CMK (cell line): ENCODE results near the gene ACSM2B.
"Not testable (repeated sequence)": the region's sequence is repeated elsewhere in the genome, so short reads cannot be mapped to it uniquely, and the experiment has no call there.

Source experiments
- DNase-seq: peaks from one replicate; pipeline ENCODE4 v3.0.0-alpha.2; 2010; ENCODE audit warnings: low read depth

ACSM2B gene

DNA sequence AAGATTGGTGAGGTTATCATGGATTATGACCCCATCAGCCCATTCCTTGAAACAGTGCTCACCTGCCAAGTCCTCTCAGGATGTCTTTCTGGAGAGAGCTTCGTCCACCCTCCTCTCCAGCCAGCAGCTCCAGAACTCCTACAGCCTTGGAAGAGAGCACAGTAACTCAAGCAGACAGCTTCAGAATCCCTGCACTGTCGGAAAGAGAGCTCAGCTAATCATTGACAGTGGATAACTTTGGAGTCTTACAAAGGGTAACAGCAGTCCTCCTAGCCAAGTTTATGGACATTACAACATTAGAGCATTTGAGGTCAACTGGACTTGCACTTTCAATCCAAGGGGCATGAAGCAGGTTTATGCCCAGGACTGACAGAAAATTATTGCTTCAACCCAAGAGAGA, at the start of gene ACSM2B:
TSS of gene ACSM2B (minus strand) at position 223 of the 400 bp plus-strand sequence. CDS start 11,522 bp downstream, outside the sequence.
- DNase-seq = not testable (repeated sequence)

- no peak for DNase-seq
Measured at GRCh38 chr16:20624882-20625807, 49.0 kb upstream of the ACSM2B start.

DNA sequence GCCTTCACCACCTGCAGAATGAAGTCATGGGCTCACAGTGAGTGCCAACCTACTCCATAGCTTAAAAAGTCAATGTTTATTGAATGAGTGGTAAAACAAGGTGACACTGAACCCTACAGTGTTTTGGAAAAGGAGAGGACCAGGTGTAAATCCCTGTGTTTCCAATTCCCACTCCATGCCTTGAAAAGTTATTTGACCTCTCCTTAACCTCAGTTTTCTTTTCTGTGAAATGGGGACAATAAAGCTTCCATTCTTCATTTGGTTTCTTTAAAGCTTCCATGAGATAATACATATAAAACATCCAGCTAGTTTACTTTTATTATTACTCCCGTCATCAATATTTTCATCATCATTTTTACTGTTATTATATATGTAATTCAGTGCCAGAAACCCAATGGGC, 48.0 kb upstream of the ACSM2B start:
- DNase-seq = no peak

GRCh38 chr16:20622498-20622870, 46.3 kb upstream of the ACSM2B start:
- DNase-seq = no peak

- DNase-seq = no peak
Measured at GRCh38 chr16:20621406-20621805, 45.2 kb upstream of the ACSM2B start.

GRCh38 chr16:20620770-20621169, 44.6 kb upstream of the ACSM2B start:
- DNase-seq = no peak

- no peak for DNase-seq
Measured at GRCh38 chr16:20620003-20620402, 43.8 kb upstream of the ACSM2B start.

DNA sequence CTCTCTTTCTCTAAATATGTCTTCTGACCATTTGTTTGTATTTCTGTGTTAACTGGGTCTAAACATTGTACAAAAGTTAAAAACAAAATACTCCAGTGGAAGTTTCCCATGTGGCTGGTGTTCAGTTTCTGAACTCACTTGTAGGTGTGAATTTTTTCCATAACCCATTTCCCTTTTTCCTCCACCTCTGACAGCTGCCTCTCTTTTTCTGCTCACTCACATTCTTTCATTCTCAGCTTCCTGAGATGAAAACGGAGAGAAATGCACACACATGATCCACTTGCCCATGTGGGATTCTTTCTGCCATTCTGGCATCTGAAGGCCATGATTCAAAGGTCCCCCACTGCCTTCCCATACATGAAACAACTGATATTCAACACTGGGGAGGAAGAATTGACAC, 41.1 kb upstream of the ACSM2B start:
- no peak for DNase-seq

GRCh38 chr16:20614186-20615141, 38.3 kb upstream of the ACSM2B start:
- no peak for DNase-seq

GRCh38 chr16:20613481-20614185, 37.5 kb upstream of the ACSM2B start:
- DNase-seq = no peak

- no peak for DNase-seq
Measured at GRCh38 chr16:20612551-20613480, 36.6 kb upstream of the ACSM2B start.

DNA sequence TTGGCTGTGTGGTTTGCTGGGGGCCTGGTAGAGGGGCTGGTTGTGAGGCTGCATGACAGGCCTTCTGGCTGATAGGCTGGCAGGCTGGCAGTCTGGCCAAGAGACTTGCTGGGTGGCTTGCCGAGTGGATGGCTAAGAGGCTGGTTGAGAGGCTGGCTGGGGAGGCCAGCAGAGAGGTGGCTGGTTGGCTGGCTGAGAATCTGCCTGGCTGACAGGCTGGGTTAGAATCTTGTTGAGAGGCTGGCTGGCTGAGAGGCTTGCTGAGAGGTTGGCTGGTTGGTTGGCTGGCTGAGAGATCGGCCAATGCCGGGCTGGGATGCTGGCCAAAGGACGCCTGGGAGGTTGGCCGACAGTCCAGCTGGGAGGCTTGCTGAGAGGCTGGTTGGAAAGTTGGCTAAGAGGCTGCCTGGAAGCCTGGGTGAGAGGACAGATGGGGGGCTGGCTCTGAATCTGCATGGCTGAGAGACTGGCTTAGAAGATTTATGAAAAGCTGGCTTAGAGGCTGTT, 35.9 kb upstream of the ACSM2B start:
- DNase-seq = no peak

DNA sequence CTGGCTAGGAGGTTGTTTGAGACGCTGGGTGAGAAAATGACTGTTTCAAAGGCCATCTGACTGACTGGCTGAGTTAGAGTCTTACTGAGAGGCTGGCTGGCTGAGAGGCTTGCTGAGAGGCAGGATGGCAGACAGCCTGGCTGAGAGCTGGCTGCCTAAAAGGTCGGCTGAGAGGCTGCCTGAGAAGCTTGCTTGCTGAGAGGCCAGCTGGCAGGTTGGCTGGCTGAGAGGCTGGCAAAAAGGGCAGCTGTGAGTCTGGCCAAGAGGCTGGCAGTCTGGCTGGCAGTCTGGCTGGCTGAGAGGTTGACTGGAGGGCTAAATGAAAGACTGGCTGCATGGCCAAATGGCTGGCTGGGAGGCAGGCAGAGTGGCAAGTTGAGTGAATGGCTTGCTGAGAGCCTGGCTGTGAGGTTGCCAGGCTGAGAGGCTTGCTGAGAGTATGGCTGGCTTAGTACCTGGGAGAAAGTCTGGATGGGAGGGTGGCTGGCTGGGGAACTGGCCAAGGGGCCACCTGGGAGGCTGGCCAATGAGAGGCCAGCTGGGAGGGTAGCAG, 35.3 kb upstream of the ACSM2B start:
- no peak for DNase-seq

DNA sequence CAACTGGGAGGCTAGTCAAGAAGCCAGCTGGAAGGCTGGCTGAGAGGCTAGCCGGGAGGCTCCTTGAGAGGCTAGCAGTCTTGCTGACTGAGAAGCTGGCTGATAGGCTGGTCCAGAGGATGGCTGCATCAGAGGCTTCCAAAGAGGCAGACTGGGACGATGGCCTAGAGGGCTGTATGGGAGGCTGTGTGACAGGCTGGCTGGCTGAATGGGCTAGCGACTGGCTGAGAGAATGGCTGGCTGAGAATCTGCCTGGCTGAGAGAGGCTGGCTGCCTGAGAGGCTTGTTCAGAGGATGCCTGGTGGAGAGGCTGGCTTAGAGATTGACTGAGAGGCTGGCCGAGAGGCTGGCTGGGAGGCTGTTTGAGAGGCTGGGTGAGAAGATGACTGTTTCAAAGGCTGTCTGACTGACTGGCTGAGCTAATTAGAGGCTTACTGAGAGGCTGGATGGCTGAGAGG, 34.8 kb upstream of the ACSM2B start:
- DNase-seq = no peak

GRCh38 chr16:20610211-20610891, 34.2 kb upstream of the ACSM2B start:
- no peak for DNase-seq

DNA sequence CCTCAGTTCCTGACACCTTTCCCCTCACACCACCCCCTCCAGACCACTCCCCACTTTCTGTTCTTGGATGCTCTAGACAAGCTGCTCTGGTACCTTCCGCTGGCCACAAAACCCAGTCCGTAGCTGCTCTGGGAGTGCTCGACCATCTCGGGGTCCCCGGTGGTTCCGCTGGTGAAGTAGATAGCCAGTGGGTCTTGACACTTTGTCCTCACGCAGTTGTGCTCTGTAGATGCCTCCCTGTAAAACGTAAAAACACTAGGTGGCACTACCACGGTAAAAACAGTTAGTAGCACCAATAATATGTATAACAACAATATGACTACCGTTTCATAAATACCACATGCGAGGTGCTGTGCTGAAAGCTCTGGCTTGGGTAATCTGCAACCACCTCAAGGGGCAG, 26.0 kb upstream of the ACSM2B start:
- DNase-seq = not testable (repeated sequence)

DNA sequence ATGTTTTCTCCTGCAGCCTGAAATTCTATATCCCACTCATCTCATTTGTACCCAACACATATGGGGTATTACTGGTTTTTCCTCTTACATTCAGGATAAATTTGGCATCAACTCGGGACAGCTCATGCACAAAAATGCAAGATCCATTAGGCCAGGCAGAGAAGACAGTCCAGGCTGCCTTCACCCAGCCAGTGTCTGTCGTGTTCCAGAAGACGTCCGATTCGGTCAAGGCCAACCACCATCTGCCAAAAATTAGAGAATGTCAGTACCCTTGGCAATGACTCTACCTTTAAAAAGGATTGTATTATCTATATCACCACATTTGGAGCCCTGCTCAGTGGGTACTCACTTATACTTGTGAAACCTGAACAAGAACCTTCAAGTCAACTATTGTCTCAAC, 23.3 kb upstream of the ACSM2B start:
- DNase-seq = not testable (repeated sequence)

DNA sequence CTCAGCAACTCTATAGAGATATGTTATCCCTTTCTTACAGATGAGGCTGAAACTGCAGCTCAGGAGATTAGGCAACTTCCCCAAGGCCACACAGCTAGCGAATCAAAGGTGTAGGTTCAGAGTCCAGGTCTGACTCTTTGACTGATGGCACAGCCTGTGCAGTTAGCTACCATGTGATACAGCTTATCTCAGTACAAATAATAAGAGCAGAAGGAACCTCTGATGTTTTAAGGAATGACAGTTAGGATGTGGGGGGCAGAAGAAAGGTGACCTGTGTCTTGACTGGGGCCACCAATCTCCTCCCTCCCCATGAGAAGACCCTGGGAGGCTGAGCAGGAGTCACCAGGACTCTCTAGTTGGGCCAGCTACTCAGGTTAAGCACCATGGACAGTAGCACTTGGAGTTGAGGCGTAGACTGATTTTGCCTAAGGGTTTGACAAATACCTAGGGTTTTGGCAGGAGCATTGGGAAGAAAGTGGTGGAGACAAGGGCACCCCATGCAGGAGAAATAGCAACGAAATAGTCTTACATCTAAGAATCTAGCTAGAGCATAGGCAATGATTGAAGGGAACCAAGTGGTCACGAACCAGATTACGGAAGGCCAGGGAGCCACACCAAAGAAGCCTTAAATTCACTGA, 22.8 kb upstream of the ACSM2B start:
- DNase-seq = no peak

GRCh38 chr16:20595694-20596093, 19.5 kb upstream of the ACSM2B start:
- DNase-seq = not testable (repeated sequence)
